NK-92 (cell line): ENCODE data around the gene SLC25A30.
"Not testable (repeated sequence)": the region's sequence is repeated elsewhere in the genome, so short reads cannot be mapped to it uniquely, and the experiment has no call there.

Experiments used
- DNase-seq: peaks from one replicate; lab custom pipeline; 2025; ENCODE audit not compliant: unreplicated experiment; lab: John Stamatoyannopoulos, UW

Gene SLC25A30

DNA sequence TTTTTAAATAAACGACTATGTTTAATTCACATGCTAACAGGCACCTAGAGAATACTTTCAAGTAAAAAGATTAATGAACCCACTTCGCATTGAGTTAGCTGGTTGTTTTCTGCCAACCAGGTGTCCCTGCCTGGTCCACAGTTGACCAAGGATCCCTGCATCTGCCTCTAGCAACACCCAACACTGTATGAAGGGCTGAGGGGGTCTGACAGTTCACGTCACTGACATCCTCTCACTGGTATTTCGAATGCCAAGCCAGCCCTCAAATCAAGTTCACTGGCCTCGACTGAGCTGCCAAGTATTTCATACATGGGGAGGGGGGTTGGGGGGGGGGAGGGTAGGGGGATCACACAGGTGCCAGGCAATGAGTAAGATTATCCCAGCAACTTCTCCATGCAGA is 25.4 kb downstream of the SLC25A30 start:
- DNase-seq = no peak

GRCh38 chr13:45391926-45392325 is 26.2 kb downstream of the SLC25A30 start:
- DNase-seq = no peak

- not testable (repeated sequence) for DNase-seq
Observed at GRCh38 chr13:45391128-45391527, 27.0 kb downstream of the SLC25A30 start.

GRCh38 chr13:45390348-45390747 is 27.8 kb downstream of the SLC25A30 start:
- DNase-seq = not testable (repeated sequence)

DNA sequence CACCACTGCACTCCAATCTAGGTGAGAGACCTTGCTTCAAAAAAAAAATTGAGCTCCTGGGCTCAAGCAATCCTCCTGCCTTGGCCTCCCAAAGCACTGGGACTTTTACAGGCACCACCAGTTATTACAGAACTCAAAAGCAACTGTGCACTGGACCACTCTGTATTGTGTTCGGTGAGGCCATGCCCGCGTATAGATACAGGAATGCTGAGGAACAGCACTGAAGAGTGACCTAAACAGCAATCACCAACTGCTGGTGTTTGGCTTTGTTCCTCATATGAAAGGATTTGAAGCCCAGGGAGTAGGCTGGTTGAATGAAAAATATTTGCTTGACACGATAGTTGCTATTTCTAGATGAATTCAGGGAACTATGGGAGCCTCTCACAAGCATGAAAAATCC is 29.5 kb downstream of the SLC25A30 start:
- DNase-seq = no peak

GRCh38 chr13:45386892-45387575 is 31.1 kb downstream of the SLC25A30 start:
- not testable (repeated sequence) for DNase-seq

GRCh38 chr13:45385907-45386553 is 32.1 kb downstream of the SLC25A30 start:
- DNase-seq = no peak

GRCh38 chr13:45385320-45385719 is 32.9 kb downstream of the SLC25A30 start:
- no peak for DNase-seq

- no peak for DNase-seq
Observed at GRCh38 chr13:45384474-45385174, 33.5 kb downstream of the SLC25A30 start.

GRCh38 chr13:45382739-45383138 is 35.4 kb downstream of the SLC25A30 start:
- not testable (repeated sequence) for DNase-seq

- DNase-seq = no peak
Observed at GRCh38 chr13:45381196-45381595, 37.0 kb downstream of the SLC25A30 start.

DNA sequence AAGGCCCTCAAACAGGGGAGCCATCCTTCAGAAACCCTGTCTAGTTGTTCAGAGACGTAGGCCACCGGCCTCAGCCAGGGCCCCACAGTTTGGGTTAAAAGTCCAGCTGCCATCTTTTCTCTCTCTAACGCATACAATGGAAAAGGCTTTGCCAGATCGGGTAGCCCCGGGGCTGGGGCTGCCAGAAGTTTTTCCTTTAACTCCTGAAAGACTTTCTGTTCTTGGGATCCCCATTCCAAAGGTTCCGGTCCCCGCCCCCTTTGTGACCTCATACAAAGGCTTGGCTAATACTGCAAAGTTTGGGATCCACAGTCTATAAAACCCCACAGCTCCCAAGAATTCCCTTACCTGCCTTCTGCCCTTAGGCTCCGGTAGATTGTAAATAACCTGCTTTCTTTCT is 37.5 kb downstream of the SLC25A30 start:
- not testable (repeated sequence) for DNase-seq

DNA sequence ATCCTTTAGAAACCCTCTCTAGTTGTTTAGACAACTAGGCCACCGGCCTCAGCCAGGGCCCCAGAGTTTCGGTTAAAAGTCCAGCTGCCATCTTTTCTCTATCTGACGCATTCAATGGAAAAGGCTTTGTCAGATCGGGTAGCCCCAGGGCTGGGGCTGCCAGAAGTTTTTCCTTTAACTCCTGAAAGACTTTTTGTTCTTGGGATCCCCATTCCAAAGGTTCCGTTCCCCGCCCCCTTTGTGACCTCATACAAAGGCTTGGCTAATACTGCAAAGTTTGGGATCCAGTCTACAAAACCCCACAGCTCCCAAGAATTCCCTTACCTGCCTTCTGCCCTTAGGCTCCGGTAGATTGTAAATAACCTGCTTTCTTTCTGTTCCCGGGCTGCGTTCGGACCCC is 38.7 kb downstream of the SLC25A30 start:
- not testable (repeated sequence) for DNase-seq

GRCh38 chr13:45378786-45379185 is 39.4 kb downstream of the SLC25A30 start:
- DNase-seq = not testable (repeated sequence)

DNA sequence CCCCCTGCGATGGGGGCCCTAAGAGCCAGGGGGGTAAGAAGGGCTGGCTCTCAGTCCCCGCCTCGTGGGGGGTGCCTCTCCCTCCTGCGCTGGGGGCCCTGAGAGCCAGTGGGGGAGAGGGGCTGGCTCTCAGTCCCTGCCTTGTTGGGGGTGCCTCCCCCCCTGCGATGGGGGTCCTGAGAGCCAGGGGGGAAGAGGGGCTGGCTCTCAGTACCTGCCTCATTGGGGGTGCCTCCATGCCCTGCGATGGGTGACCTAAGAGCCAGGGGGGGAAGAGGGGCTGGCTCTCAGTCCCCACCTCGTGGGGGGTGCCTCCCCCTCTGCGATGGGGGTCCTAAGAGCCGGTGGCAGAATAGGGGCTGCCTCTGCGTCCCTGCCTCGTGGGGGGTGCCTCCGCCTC is 40.9 kb downstream of the SLC25A30 start:
- DNase-seq = not testable (repeated sequence)

GRCh38 chr13:45376651-45377050 is 41.5 kb downstream of the SLC25A30 start:
- not testable (repeated sequence) for DNase-seq

DNA sequence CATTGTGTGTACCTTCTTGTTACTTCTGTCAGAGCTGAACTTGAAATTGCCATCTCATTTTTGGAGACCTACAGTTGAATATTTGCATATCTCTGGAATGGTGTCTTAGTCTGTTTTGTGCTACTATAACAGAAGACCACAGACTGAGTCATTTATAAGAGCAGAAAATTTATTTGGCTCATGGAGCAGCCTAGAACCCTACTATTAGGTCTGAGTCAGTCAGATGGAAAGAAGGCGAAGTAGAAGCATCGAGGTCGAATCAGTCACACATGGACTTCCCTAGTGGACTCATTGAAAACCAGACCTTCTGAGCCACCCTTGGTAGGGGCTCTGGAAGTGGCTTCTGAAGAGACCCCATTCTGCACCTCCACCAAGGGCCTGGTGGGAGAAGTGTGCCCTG is 43.3 kb downstream of the SLC25A30 start:
- DNase-seq = no peak

- DNase-seq = no peak
Observed at GRCh38 chr13:45373162-45373547, 45.0 kb downstream of the SLC25A30 start.

- DNase-seq = no peak
Observed at GRCh38 chr13:45372189-45373161, 45.7 kb downstream of the SLC25A30 start.

- no peak for DNase-seq
Observed at GRCh38 chr13:45370922-45371406, 47.2 kb downstream of the SLC25A30 start.

DNA sequence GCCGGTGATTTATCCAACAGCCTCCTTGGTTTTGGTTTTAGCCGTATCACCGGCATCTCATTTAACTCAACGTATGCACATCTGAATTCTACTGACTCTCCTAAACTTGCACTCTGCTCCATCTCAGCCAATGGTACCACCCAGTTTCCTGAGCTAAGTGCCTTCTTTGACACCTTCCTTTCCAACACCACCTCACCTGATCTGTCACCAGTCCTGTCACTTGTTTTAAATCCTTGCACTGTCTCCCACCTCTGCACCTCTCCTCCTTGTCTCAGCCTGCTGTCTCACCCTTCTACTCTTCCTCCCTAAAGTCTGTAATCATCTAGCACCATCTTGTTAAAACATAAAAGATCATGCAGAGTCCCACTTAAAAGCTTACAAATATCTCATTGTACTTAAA is 49.1 kb downstream of the SLC25A30 start:
- DNase-seq = no peak
